ENCODE results near the gene TRAT1. TPM values are rescaled to one million over a fixed set of nuclear protein-coding genes. Genes with fewer than 3 reads are reported as not detected.
"Not testable (repeated sequence)": the region's sequence is repeated elsewhere in the genome, so short reads cannot be mapped to it uniquely, and the experiment has no call there.

TRAT1 gene, protein sequence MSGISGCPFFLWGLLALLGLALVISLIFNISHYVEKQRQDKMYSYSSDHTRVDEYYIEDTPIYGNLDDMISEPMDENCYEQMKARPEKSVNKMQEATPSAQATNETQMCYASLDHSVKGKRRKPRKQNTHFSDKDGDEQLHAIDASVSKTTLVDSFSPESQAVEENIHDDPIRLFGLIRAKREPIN
- 1 to 10 TPM in 1 of 2 donors, not detected in 1; 1.3 TPM for total RNA-seq
- long read RNA-seq = 0 reads

DNA sequence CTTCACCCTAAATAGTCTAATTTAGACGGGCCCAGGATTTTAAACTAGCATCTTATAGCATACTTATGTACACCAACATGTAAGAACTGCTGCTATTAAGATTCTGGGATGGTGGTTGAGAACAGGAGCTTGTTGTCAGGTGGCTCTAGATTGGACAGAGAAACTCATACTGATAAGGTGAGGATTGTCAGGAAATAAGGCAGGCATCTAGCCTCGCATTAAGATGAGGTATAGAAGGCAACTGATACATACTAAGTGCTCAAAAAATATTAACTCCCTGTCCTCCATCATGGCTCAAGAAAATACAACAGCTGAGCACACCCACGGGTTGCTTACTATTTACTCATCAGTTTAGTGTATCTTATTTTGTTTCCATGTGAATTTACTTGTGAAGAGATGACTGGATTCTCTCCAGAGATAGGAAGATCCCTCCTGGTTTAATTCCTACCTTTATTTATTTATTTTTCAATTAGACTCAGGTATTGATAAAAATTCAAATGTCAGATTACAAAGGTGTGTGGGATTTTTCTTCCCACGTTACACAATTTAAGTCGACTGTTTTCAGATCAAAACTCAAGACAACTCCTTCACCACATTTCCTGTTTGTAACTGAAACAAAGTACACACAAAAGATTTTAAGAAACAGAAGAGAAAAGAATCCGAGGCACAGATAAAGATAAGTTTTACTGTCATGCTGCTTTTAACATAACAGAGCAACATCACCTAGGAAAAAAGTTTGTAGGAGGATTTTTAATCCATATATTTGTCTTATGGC lies at the start of gene TRAT1:
Gene TRAT1, plus strand, starts transcription at position 664 of the 775 bp plus-strand sequence. CDS start 142 bp downstream, outside the sequence.
- intact Hi-C loops (cut with DNase I, micrococcal nuclease) = no loop called here
- DNase-seq (no peak), ATAC-seq (no peak)

DNA sequence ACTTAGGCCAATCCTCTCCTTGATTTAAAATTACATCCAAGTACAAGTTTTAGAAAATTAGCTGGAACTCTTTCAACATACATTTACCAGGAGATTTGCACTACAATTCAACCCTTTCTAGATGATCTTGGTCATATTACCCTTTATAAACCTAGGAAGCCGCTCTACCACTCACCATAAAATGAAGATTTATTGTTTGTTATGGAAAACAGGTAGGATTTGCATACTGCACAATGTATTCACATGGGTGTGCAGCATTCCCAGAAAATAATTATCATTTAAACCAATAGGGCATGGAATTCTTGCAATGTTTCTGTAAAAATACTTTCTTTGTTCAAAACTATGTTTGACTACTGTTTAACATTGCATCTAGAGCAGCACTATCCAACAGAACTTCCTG lies 46.9 kb upstream of the TRAT1 start:
- no peak for ATAC-seq

DNA sequence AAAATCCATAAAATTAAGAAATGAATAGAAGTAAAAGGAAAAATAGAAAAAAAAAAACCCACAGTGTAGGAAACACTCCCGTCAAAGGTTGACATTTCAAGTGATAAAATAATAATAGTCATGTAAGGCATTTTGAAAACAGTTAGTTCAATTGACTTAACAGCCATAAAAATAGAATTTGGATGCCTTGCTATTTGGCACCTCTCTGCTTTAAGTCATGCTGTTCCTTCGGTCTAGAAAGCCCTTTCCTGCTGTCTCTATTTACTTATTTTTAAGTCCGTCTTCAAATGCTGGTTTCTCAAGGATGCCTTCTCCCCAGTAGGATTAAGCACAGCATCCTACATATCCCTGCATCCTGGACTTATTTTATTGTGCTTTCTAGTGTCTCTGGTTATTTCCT lies 43.1 kb upstream of the TRAT1 start:
- DNase-seq (no peak), ATAC-seq (no peak)
- intact Hi-C loops (cut with DNase I, micrococcal nuclease) = no loop called here

More for the DNA sequence above, 46.9 kb upstream of the TRAT1 start:
- DNase-seq = no peak
- intact Hi-C loops (cut with DNase I, micrococcal nuclease) = no loop called here

DNA sequence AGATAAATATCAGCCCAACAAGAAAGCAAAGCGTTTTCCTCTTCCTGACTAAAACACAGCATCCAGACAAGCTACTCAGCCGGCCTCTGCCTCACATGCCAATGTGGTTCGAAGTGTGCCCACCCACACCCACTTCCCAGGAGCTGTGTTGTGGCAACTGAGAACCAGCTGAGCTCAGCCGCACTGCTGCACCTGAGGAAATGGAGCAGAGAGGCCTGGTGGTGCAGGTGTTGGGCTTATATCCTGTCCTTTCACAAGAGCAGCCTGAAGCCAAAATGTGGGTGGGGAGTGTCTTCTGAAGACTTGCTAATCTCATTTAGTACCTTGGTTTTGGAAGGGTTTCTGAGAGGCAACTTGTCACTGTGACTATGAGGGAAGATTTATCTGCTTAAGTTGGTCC lies 42.4 kb upstream of the TRAT1 start:
- intact Hi-C loops (cut with DNase I, micrococcal nuclease) = no loop called here
- no peak for ATAC-seq
- DNase-seq = no peak

DNA sequence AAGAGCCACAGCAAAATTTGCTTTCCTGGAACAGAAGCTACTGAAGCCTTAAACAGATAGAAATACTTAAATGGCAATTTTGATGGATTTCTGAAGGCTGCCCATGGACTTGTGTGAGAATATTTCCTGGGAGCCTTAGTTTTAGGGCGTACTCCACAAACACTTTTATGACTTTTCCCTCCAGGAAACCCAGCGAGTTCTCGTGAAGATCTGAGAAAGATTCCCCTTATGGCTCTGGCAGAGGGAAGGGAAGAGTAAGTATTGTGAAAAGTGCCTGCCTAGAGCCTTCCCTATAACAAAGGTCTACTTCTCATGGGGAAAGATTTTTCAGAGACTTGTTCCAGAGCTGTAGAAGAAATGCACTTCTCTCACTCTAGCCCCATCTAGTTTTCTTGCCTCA lies 31.1 kb upstream of the TRAT1 start:
- intact Hi-C loops (cut with DNase I, micrococcal nuclease) = no loop called here
- ATAC-seq = peak; percentile 76
- no peak for DNase-seq

DNA sequence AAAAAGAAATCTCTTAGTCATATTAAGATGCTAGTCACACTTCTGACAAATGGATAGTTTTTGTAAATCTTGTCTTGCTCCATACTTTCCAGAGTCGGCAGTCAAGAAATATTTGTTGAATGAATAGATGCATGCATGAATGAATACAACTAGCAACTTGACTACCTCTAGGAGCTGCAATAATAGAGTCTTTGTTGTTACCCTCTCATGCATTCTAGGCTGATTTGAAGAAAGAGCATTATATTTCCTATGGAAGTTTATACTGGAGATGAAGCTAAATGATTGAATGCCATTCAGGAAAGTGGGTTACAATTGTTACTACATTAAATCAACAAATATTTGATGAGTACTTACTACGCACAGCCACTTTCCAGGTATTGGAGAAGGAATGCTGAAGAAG lies 18.1 kb upstream of the TRAT1 start:
- no peak for ATAC-seq
- DNase-seq = no peak
- intact Hi-C loops (cut with DNase I, micrococcal nuclease) = no loop called here

DNA sequence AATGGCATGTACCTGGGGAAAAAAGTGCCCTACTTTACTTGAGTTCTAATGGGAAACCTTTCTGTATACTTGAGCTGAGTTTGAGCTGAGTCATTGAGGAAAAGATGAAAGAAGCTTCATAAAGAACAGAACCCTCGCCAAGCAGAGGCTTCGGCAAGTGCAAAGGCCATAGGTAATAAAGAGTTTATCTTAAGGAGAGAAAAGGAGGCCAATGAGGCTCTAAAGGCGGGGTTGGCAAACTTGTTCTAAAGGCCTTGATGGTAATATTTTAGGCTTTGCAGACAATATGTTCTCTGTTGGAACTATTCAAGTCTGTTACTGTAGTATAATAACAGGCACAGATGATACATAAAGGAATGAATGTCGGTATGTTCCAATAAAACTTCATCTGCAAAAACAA lies 17.6 kb upstream of the TRAT1 start:
- peak; percentile 96 for ATAC-seq
- DNase-seq = peak; percentile 36 to 48
- intact Hi-C loops (cut with DNase I, micrococcal nuclease) = no loop called here

DNA sequence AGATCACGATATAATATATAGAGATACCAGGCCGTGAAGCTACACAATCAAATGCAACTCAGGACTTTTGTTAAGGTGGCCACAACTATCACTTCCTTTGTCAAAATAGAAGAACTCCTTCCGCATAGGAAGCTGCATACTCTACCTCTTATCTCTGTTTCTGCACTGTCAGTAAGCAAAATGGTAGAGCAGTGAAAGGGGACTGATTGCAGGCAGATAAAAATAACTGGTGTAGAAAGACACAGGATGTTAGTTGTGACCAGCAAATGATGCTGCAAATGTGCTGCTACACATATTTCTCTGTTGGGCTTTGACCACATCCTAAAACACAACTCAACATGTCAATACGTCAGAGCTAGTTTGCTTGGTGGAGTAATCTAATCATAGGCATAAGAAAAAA lies 16.3 kb upstream of the TRAT1 start:
- DNase-seq (no peak), ATAC-seq (peak; percentile 5)
- intact Hi-C loops (cut with DNase I, micrococcal nuclease) = no loop called here

DNA sequence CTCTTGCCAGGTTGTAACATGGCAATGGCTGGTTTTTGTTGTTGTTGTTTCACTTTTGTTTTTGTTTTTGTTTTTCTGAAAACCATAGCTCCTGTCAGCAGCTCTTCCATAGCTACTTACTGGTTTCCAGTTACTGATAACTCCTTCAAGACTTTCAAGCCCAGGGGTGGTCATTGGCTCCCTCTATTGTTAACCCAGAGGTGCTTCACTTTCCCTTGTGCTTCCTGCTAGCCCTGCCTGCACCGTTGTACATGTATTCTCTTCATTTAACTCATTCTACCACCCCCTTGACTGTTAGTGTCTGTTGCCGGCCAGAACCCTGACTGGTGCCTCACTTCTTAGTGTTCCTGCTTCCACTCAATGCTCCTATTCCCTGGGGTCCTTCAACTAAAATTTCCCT lies 4.2 kb upstream of the TRAT1 start:
- ATAC-seq = peak; percentile 97
- intact Hi-C loops (cut with DNase I, micrococcal nuclease) = no loop called here
- peak; percentile 37 to 42 for DNase-seq

DNA sequence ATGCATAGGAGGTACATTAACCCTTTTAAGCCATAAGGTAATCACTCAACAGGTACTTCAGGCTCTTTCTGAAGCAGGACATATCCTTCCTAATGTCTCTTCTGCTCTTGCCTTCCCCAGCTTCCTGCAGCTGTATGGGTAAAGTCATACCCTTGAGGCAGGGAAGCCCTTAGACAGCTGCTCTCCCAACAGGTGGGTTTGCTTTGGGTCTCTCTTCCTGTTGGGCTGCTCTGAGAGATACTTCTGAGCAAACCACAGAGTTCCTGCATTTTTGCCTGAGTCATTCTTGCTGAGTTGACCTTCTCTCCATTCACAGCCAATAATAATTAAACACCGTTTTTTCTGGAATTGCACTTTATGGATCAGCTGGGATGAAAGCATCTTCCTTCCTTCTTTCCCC lies 2.0 kb upstream of the TRAT1 start:
- ATAC-seq (no peak), DNase-seq (no peak)
- intact Hi-C loops (cut with DNase I, micrococcal nuclease) = no loop called here

DNA sequence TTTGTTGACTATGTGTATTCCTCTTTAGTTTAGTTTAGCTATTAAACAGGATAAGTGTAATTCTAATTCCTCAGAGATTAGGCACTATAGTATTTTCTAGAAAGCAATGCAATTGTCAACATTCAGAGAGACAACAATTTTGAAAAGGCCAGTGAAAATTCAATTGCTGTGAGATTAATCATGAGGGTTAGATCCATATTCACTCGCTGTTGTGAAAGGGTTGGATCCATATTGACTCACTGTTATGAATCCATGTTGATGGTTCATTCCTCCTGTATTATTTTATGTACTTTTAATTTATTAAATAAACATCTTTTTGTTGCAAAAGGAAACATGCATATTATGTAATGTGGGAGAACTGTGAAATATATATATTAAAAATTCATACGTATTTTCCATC lies 641 bp downstream of the TRAT1 start:
- no peak for ATAC-seq
- intact Hi-C loops (cut with DNase I, micrococcal nuclease) = no loop called here
- no peak for DNase-seq

DNA sequence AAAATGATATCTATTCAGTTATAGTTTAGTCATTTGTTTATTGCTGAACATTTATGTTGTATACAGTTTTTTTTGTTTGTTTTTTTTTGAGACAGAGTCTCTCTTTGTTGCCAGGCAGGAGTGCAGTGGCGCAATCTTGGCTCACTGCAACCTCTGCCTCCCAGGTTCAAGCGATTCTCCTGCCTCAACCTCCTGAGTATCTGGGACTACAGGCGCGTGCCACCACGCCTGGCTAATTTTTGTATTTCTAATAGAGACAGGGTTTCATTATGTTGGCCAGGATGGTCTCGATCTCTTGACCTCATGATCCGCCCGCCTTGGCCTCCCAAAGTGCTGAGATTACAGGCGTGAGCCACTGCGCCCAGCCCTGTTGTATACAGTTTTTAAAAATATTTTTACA lies 1.2 kb downstream of the TRAT1 start:
- DNase-seq; intact Hi-C loops (cut with DNase I, micrococcal nuclease); ATAC-seq: not testable (repeated sequence)

DNA sequence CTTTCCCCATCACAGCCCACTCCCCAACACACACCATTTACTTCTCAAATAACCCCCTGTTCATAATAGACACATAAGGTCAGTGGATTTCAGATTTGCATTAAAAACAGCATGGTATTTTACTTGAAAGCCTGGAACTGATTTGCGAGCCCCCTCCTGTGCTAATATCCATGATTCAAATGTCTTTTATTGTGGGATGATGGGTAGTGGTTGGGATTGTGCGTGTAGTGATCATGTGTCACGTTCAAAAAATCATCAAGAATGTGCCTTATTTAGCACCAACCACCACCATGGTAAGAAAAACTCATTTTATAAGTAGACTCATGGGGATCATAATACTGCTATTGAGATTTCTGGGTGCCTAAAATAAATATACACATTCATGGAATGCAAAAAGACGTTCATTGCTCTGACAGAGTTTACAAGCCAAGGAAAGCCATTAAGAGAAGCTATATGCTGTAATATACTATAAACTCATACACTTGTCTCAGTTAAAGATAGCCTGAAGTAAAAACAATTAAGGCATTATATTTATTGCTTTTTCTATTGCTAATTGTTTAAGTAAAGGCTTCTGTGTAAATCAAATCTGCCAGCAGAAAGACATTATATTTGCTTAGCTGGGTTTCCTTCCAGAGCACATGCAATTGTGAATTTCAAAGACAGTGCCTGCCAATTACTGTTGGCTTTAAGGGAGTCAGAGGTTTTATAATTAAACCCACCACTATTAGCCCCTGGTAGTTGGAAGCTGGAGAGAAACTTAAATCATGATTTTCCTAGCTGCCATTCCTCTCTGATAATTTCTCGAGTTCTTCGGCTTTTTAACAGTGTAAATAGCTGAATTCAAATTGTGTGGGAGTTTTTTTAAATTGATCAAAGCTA lies 4.0 kb downstream of the TRAT1 start:
- DNase-seq (no peak), ATAC-seq (no peak)
- intact Hi-C loops (cut with DNase I, micrococcal nuclease) = no loop called here

DNA sequence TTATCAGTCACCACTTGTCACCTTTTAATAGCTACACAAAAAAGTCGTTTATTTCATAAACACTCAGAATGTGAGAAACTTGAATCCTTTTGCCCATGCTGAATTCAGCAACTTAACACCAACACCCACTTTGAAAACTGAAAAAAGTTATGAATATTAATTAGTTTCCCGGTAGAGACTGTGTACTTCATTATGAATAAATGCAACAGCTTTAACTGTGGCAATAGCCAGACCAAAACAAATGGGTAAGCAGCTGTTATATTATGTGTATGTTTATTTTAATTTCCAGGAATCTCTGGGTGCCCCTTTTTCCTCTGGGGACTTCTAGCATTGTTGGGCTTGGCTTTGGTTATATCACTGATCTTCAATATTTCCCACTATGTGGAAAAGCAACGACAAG lies 7.8 kb downstream of the TRAT1 start:
- ATAC-seq (no peak), DNase-seq (no peak)
- intact Hi-C loops (cut with DNase I, micrococcal nuclease) = no loop called here

DNA sequence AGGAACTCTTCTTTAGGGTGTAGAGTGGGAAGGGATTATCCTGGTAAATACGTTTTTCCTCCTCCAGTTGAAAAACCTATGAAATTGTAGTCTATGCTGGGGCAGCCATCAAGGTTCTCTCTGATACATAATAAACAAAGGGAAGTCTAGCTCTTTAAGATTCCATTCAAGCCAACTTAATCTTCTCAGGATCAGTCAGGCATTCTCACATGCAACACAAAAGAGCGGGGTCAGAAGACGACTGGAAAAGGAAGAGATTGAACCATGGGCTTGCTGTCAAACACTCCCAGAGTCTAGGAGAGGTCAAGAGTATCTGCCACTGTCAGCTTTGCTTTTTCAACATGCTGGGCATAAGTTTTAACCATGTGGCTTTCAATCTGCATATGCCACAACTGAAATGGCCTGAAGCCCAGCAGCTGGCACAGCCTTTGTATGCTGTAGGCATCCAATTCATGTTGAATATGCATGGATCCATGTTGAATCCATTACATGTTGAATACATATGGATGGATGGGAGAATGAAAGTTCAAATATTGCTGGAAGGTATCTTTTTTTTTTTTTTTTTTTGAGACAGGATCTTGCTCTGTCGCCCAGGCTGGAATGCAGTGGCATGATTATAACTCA lies 8.5 kb downstream of the TRAT1 start:
- intact Hi-C loops (cut with DNase I, micrococcal nuclease) = no loop called here

DNA sequence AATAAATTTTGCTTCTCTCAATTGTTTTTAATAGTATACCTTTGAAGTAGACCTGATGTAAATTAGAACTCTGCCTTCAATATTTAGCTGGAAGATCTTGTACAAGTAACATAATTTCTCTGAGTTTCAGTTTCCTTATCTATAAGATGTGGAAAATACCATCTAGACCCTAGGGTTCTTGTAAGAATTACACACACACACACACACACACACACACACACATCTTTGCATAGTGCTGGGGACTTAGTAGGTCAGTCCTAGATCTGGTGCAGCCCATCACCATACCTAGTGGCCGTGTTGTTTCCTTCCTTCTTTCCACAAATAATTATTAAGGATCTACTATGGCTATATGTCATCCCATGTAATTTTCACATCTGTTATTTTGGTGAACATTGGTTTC lies 11.0 kb downstream of the TRAT1 start:
- ATAC-seq = no peak
- intact Hi-C loops (cut with DNase I, micrococcal nuclease) = no loop called here
- no peak for DNase-seq

More for the DNA sequence above, 8.5 kb downstream of the TRAT1 start:
- no peak for DNase-seq
- ATAC-seq = no peak

DNA sequence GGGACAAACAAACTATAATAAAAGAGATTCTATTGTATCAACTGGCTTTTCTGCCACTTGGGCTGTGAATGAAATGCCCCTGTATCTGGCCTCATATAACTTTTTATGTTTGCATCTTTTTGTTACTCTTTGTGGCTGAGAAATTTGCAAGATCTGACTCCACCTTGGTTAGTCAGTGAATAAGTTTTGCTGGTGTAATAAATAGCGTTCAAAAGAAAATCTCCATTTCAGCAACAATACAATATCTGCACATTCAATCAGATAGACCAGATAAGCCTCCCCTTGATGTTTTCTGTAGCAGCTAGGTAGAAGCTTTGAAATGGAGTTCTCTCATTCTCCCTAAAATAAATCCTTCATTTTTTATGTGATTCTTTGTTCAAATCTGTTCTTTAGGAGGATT lies 12.0 kb downstream of the TRAT1 start:
- ATAC-seq = no peak
- intact Hi-C loops (cut with DNase I, micrococcal nuclease) = no loop called here
- DNase-seq = no peak

DNA sequence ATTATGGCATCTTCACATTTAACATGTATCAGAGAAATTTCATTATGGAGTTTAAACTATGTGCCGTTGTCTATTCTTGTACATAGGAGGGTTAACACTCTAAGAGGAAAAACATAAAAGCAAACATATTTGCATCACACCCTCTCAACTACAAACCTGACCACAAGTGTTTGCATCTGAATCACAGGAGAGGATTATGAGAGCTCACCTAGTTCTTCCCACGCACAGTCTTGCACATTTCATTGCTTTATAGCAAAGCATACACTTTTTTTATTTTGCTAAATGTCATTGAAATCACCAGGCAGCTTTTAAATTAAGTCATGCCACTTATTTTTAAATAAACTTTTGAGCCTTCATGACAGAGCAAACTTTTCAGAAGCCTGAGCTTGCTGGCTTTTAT lies 12.5 kb downstream of the TRAT1 start:
- intact Hi-C loops (cut with DNase I, micrococcal nuclease) = no loop called here
- DNase-seq (no peak), ATAC-seq (no peak)

DNA sequence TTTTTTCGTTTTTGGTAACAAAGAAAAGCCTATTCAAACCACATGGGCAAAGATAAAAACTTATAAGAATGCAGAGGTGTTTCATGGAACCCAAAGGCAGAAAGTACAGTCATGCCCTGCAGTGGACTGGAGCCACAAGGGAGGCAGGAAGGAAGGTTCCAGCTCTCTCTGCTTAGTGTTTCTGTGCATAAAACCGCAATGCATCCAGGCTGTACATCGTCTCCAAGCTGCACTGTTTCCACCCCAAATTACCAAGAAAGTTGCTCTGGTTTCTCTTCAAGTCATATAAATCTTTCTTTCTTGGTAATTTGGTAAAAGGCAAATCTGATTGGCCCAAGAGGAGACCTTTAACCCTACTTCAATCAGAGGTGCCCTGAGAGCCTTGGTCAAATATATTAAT lies 15.8 kb downstream of the TRAT1 start:
- intact Hi-C loops (cut with DNase I, micrococcal nuclease) = no loop called here
- DNase-seq (no peak), ATAC-seq (no peak)
